Kidney tubule cell (primary cell): ENCODE data around the gene GPR3.
A peak's percentile ranks its signal among the peaks of the same experiment; 100 is the strongest.

Experiments used
- DNase-seq: peaks from one replicate; pipeline ENCODE4 v3.0.0-alpha.2; 2018; ENCODE audit warnings: low spot score

The GPR3 gene

GRCh38 chr1:27392096-27392777, at the start of gene GPR3:
GPR3 (plus strand) TSS chr1:27392622; CDS start chr1:27393799, 1,177 bp downstream.
- peak; percentile 89 for DNase-seq

- peak; percentile 54 for DNase-seq
These were observed 49.4 kb upstream of the GPR3 start for GRCh38 chr1:27342778-27343638.

GRCh38 chr1:27343639-27344025, 48.8 kb upstream of the GPR3 start:
- DNase-seq: no peak

GRCh38 chr1:27345272-27345671, 47.1 kb upstream of the GPR3 start:
- no peak for DNase-seq

- DNase-seq: no peak
These were observed 46.1 kb upstream of the GPR3 start for GRCh38 chr1:27346357-27346756.

GRCh38 chr1:27346991-27347624, 45.3 kb upstream of the GPR3 start:
- peak; percentile 23 for DNase-seq

- peak; percentile 81 for DNase-seq
These were observed 43.3 kb upstream of the GPR3 start for GRCh38 chr1:27348861-27349783.

GRCh38 chr1:27349784-27350662, 42.4 kb upstream of the GPR3 start:
- DNase-seq: peak; percentile 59

GRCh38 chr1:27350663-27351540, 41.5 kb upstream of the GPR3 start:
- peak; percentile 26 for DNase-seq

- no peak for DNase-seq
These were observed 40.8 kb upstream of the GPR3 start for GRCh38 chr1:27351541-27352107.

- DNase-seq: no peak
These were observed 39.3 kb upstream of the GPR3 start for GRCh38 chr1:27353166-27353565.

- DNase-seq: no peak
These were observed 38.8 kb upstream of the GPR3 start for GRCh38 chr1:27353629-27354028.

GRCh38 chr1:27355683-27356082, 36.7 kb upstream of the GPR3 start:
- no peak for DNase-seq

- DNase-seq: no peak
These were observed 36.2 kb upstream of the GPR3 start for GRCh38 chr1:27356277-27356618.

- DNase-seq: no peak
These were observed 35.7 kb upstream of the GPR3 start for GRCh38 chr1:27356619-27357280.

GRCh38 chr1:27357281-27358037, 35.0 kb upstream of the GPR3 start:
- peak; percentile 68 for DNase-seq

GRCh38 chr1:27358038-27358927, 34.1 kb upstream of the GPR3 start:
- DNase-seq: no peak
